Measurements from ENCODE around the gene MAP2K1.
"Not testable (repeated sequence)": the region's sequence is repeated elsewhere in the genome, so short reads cannot be mapped to it uniquely, and the experiment has no call there.

GRCh38 chr15:66393037-66393436 is 6.3 kb downstream of the MAP2K1 start:
- not testable (repeated sequence) for TF ChIP-seq CTCF (conservative IDR thresholded peaks at IDR 0.05 in 1 of 2, IDR thresholded peaks at IDR 0.05 in 1 of 2; ENCODE audit: low read depth in 1 of 2, low read length in 2 of 2); EZH2 (IDR thresholded peaks at IDR 0.05; ENCODE audit: low read length, missing control alignments)

Measured in fibroblast of lung (primary cell).